NCI-H1092 (cell line): ENCODE measurements around the gene SMARCAL1.
"Not testable (repeated sequence)": the region's sequence is repeated elsewhere in the genome, so short reads cannot be mapped to it uniquely, and the experiment has no call there.

Source experiments
- DNase-seq: peaks from one replicate; lab custom pipeline; 2025; lab: John Stamatoyannopoulos, UW

SMARCAL1 gene

GRCh38 chr2:216412022-216412999 lies at the start of gene SMARCAL1:
Gene SMARCAL1 (plus strand): TSS chr2:216412484. CDS start chr2:216414705, 2,221 bp downstream.
- DNase-seq = peak; percentile 97

GRCh38 chr2:216362730-216363129 lies 49.6 kb upstream of the SMARCAL1 start:
- DNase-seq = no peak

- no peak for DNase-seq
Measured at GRCh38 chr2:216363221-216363620, 49.1 kb upstream of the SMARCAL1 start.

GRCh38 chr2:216365518-216365917 lies 46.8 kb upstream of the SMARCAL1 start:
- DNase-seq = no peak

GRCh38 chr2:216366777-216367471 lies 45.4 kb upstream of the SMARCAL1 start:
- no peak for DNase-seq

GRCh38 chr2:216369821-216370220 lies 42.5 kb upstream of the SMARCAL1 start:
- DNase-seq = no peak

- no peak for DNase-seq
Measured at GRCh38 chr2:216370961-216371712, 41.1 kb upstream of the SMARCAL1 start.

- peak; percentile 69 for DNase-seq
Measured at GRCh38 chr2:216371721-216372702, 40.3 kb upstream of the SMARCAL1 start, which contains the start of gene MARCHF4. Gene MARCHF4 (minus strand): TSS chr2:216372483. CDS start chr2:216370260, 2,223 bp downstream.

- DNase-seq = no peak
Measured at GRCh38 chr2:216372761-216373291, 39.5 kb upstream of the SMARCAL1 start.

GRCh38 chr2:216373896-216374295 lies 38.4 kb upstream of the SMARCAL1 start:
- DNase-seq = no peak

- no peak for DNase-seq
Measured at GRCh38 chr2:216375286-216375685, 37.0 kb upstream of the SMARCAL1 start.

- DNase-seq = no peak
Measured at GRCh38 chr2:216379977-216380376, 32.3 kb upstream of the SMARCAL1 start.

- DNase-seq = not testable (repeated sequence)
Measured at GRCh38 chr2:216384409-216384808, 27.9 kb upstream of the SMARCAL1 start.

GRCh38 chr2:216385478-216385877 lies 26.8 kb upstream of the SMARCAL1 start:
- DNase-seq = no peak

- no peak for DNase-seq
Measured at GRCh38 chr2:216387262-216387661, 25.0 kb upstream of the SMARCAL1 start.

- DNase-seq = no peak
Measured at GRCh38 chr2:216388046-216388884, 24.0 kb upstream of the SMARCAL1 start.

- no peak for DNase-seq
Measured at GRCh38 chr2:216389570-216389969, 22.7 kb upstream of the SMARCAL1 start.

- no peak for DNase-seq
Measured at GRCh38 chr2:216391401-216391800, 20.9 kb upstream of the SMARCAL1 start.

- no peak for DNase-seq
Measured at GRCh38 chr2:216392018-216392562, 20.2 kb upstream of the SMARCAL1 start.
